WTC11 (cell line): ENCODE measurements around the gene WNK2. TPM values are rescaled to one million over a fixed set of nuclear protein-coding genes. Genes with fewer than 3 reads are reported as not detected.

Experiments
- ATAC-seq: fragments of 200-7000 bp; cut with Tn5 transposase; 2 replicates; pipeline ENCODE4 v1.10.0; 2021; ENCODE audit warnings: mild to moderate bottlenecking, moderate library complexity
- CTCF ChIA-PET: fragments of 300-600 bp; sonication (Branson Sonifier 250); formaldehyde crosslinking; loops from one replicate; lab custom pipeline; 2021; ENCODE audit warnings: antibody characterized with exemption; lab: Charles Lee
- POLR2A ChIA-PET: fragments of 350-600 bp; sonication (Branson Sonifier 250); formaldehyde crosslinking; loops from one replicate; lab custom pipeline; 2021; ENCODE audit warnings: antibody characterized with exemption; lab: Charles Lee
- DNase-seq: peaks from one replicate; pipeline ENCODE4 v3.0.0; 2021; ENCODE audit warnings: low spot score
- H3K27ac Mint-ChIP-seq: 2 replicates; pipeline ENCODE4 v1.8.0; 2021; ENCODE audit warnings: mixed read lengths
- H3K27me3 Mint-ChIP-seq: 2 replicates; pipeline ENCODE4 v1.8.0; 2021; ENCODE audit warnings: low read depth, mild to moderate bottlenecking, moderate library complexity, mixed read lengths
- H3K36me3 Mint-ChIP-seq: 2 replicates; pipeline ENCODE4 v1.8.0; 2021; ENCODE audit warnings: mixed read lengths
- H3K4me1 Mint-ChIP-seq: 2 replicates; pipeline ENCODE4 v1.8.0; 2022; ENCODE audit warnings: mixed read lengths
- H3K4me3 Mint-ChIP-seq: 2 replicates; pipeline ENCODE4 v1.8.0; 2021; ENCODE audit warnings: mild to moderate bottlenecking, moderate library complexity, mixed read lengths
- H3K9me3 Mint-ChIP-seq: 2 replicates; pipeline ENCODE4 v1.8.0; 2021; ENCODE audit warnings: mixed read lengths
- ATF1 ChIP-seq: sonication (generic); formaldehyde crosslinking; IDR thresholded peaks from 2 replicates; pipeline ENCODE4 v1.8.1; 2023; ENCODE audit warnings: mild to moderate bottlenecking, moderate library complexity, missing genetic modification reagents
- CBFB ChIP-seq: sonication (generic); formaldehyde crosslinking; IDR thresholded peaks from 2 replicates; pipeline ENCODE4 v1.8.1; 2022; ENCODE audit warnings: mild to moderate bottlenecking, low read depth, missing genetic modification reagents
- CREB1 ChIP-seq: sonication (generic); formaldehyde crosslinking; IDR thresholded peaks from 2 replicates; pipeline ENCODE4 v1.8.0; 2023; ENCODE audit warnings: mild to moderate bottlenecking, missing genetic modification reagents
- CTCF ChIP-seq: fragments of 200-600 bp; IDR thresholded peaks from 2 replicates; pipeline ENCODE4 v1.8.0; 2022; ENCODE audit warnings: antibody characterized with exemption
- E2F4 ChIP-seq: sonication (generic); formaldehyde crosslinking; IDR thresholded peaks from 2 replicates; pipeline ENCODE4 v1.8.1; 2022; ENCODE audit warnings: low read depth, mild to moderate bottlenecking, moderate library complexity, missing genetic modification reagents, borderline replicate concordance
- ELF4 ChIP-seq: sonication (generic); formaldehyde crosslinking; IDR thresholded peaks from 2 replicates; pipeline ENCODE4 v1.8.1; 2022; ENCODE audit warnings: low read depth, mild to moderate bottlenecking, moderate library complexity, missing genetic modification reagents
- ETV6 ChIP-seq: sonication (generic); formaldehyde crosslinking; IDR thresholded peaks from 2 replicates; pipeline ENCODE4 v1.8.1; 2022; ENCODE audit warnings: mild to moderate bottlenecking, missing genetic modification reagents
- FOXP4 ChIP-seq: sonication (generic); formaldehyde crosslinking; IDR thresholded peaks from 2 replicates; pipeline ENCODE4 v1.8.0; 2022; ENCODE audit warnings: mild to moderate bottlenecking, missing genetic modification reagents
- GRHL2 ChIP-seq: fragments of 250-450 bp; sonication (Bioruptor Pico); IDR thresholded peaks from 2 replicates; pipeline ENCODE4 v1.8.0; 2022; ENCODE audit warnings: mild to moderate bottlenecking, moderate library complexity; ENCODE audit not compliant: insufficient replicate concordance, severe bottlenecking
- GTF2I ChIP-seq: fragments of 250-450 bp; sonication (Bioruptor Pico); conservative IDR thresholded peaks from 2 replicates; pipeline ENCODE4 v1.4.0; 2021; ENCODE audit warnings: mild to moderate bottlenecking
- IRF1 ChIP-seq: sonication (generic); formaldehyde crosslinking; IDR thresholded peaks from 2 replicates; pipeline ENCODE4 v1.8.0; 2023; ENCODE audit warnings: missing genetic modification reagents
- JAZF1 ChIP-seq: fragments of 250-450 bp; sonication (Bioruptor Pico); IDR thresholded peaks from 2 replicates; pipeline ENCODE4 v1.9.0; 2021; ENCODE audit warnings: moderate library complexity, mild to moderate bottlenecking, inconsistent platforms
- JUN ChIP-seq: sonication (generic); formaldehyde crosslinking; IDR thresholded peaks from 2 replicates; pipeline ENCODE4 v1.8.0; 2023; ENCODE audit warnings: mild to moderate bottlenecking, missing genetic modification reagents
- MLX ChIP-seq: sonication (generic); formaldehyde crosslinking; IDR thresholded peaks from 2 replicates; pipeline ENCODE4 v1.8.1; 2023; ENCODE audit warnings: mild to moderate bottlenecking, missing genetic modification reagents, moderate library complexity
- MXD4 ChIP-seq: fragments of 250-450 bp; sonication (Bioruptor Pico); IDR thresholded peaks from 2 replicates; pipeline ENCODE4 v1.8.0; 2021; ENCODE audit warnings: mild to moderate bottlenecking, moderate library complexity, borderline replicate concordance
- MYBL2 ChIP-seq: sonication (generic); formaldehyde crosslinking; IDR thresholded peaks from 2 replicates; pipeline ENCODE4 v1.8.1; 2023; ENCODE audit warnings: mild to moderate bottlenecking, moderate library complexity, missing genetic modification reagents
- NR3C1 ChIP-seq: sonication (generic); formaldehyde crosslinking; conservative IDR thresholded peaks from 2 replicates; pipeline ENCODE4 v1.8.1; 2023; ENCODE audit warnings: low read depth, mild to moderate bottlenecking, missing genetic modification reagents
- RORB ChIP-seq: fragments of 250-450 bp; sonication (Bioruptor Pico); IDR thresholded peaks from 2 replicates; pipeline ENCODE4 v1.9.0; 2021; ENCODE audit warnings: mild to moderate bottlenecking
- STAT6 ChIP-seq: sonication (generic); formaldehyde crosslinking; conservative IDR thresholded peaks from 2 replicates; pipeline ENCODE4 v1.8.1; 2023; ENCODE audit warnings: mild to moderate bottlenecking, low read depth, missing genetic modification reagents, moderate library complexity
- TEAD4 ChIP-seq: sonication (generic); formaldehyde crosslinking; IDR thresholded peaks from 2 replicates; pipeline ENCODE4 v1.8.0; 2022; ENCODE audit warnings: mild to moderate bottlenecking, missing genetic modification reagents
- USF2 ChIP-seq: sonication (generic); formaldehyde crosslinking; IDR thresholded peaks from 2 replicates; pipeline ENCODE4 v1.8.1; 2023; ENCODE audit warnings: mild to moderate bottlenecking, missing genetic modification reagents, moderate library complexity
- ZNF219 ChIP-seq: sonication (generic); formaldehyde crosslinking; IDR thresholded peaks from 2 replicates; pipeline ENCODE4 v1.8.0; 2023; ENCODE audit warnings: missing genetic modification reagents, mild to moderate bottlenecking, borderline replicate concordance
- ZNF263 ChIP-seq: sonication (generic); formaldehyde crosslinking; IDR thresholded peaks from 2 replicates; pipeline ENCODE4 v1.8.1; 2022; ENCODE audit warnings: low read depth, mild to moderate bottlenecking, moderate library complexity, missing genetic modification reagents
- ZNF416 ChIP-seq: fragments of 250-450 bp; sonication (Bioruptor Pico); IDR thresholded peaks from 2 replicates; pipeline ENCODE4 v1.9.0; 2021; ENCODE audit warnings: mild to moderate bottlenecking, inconsistent platforms
- total RNA-seq: library from RNA; stranded (reverse); gene quantifications from 3 replicates; pipeline ENCODE4 v1.2.3, GENCODE V29; 2021

WNK2 gene
- total RNA-seq, 1 experiment from 2014 or later, result 120 TPM

- POLR2A ChIA-PET, result no interaction called here
- CTCF ChIA-PET, result interaction anchor here (1.0 to 3.1 kb wide), 3 partner anchors 10 to 258 kb away, joined by 3 to 20 read pairs (median 3); no protein-coding TSS in a partner anchor
- TF ChIP-seq ELF4 (no peak), FOXP4 (CRISPR knock-in tag) (no peak), JAZF1 (CRISPR knock-in tag) (no peak), MXD4 (CRISPR knock-in tag) (no peak), STAT6 (no peak), ZNF263 (CRISPR knock-in tag) (no peak), ZNF416 (CRISPR knock-in tag) (no peak), JUN (CRISPR knock-in tag) (no peak), MLX (CRISPR knock-in tag) (no peak), IRF1 (CRISPR knock-in tag) (no peak), GRHL2 (CRISPR knock-in tag) (no peak), CREB1 (CRISPR knock-in tag) (no peak)
- TF ChIP-seq, all 79 proteins: peak for 0
- Mint-ChIP-seq H3K27me3 (no peaks in the 10 kb centered on the region; the same call in 1 of the 2 replicates), H3K9me3 (peaks cover 26% of the 10 kb centered on the region), H3K36me3 (peaks cover 35% of the 10 kb centered on the region), H3K4me1 (peaks cover 13% of the 10 kb centered on the region), H3K27ac (0 out of 2 replicates have a peak overlapping the region, but pooled peaks have one; percentile 14), H3K4me3 (no peak overlapping the region)
- ATAC-seq (no peak), DNase-seq (no peak)
These were observed 124.7 kb downstream of the WNK2 start for GRCh38 chr9:93308676-93309075.

GRCh38 chr9:93309889-93310425, 126.0 kb downstream of the WNK2 start:
- TF ChIP-seq CTCF, result no peak
- no peak for TF ChIP-seq NR3C1 (CRISPR knock-in tag)
- TF ChIP-seq ZNF219 (CRISPR knock-in tag), result no peak
- TF ChIP-seq MYBL2, result no peak
- TF ChIP-seq TEAD4 (CRISPR knock-in tag), result no peak
- no peak for TF ChIP-seq JUN (CRISPR knock-in tag)
- no peak for TF ChIP-seq ETV6 (CRISPR knock-in tag)
- TF ChIP-seq RORB (CRISPR knock-in tag), result no peak
- no peak for TF ChIP-seq CBFB (CRISPR knock-in tag)
- TF ChIP-seq USF2, result no peak
- TF ChIP-seq ATF1 (CRISPR knock-in tag), result no peak
- no peak for TF ChIP-seq E2F4 (CRISPR knock-in tag)
- no peak for TF ChIP-seq GTF2I (CRISPR knock-in tag)
- TF ChIP-seq, all 79 proteins: peak for 0
- Mint-ChIP-seq H3K36me3 (peaks cover 36% of the 10 kb centered on the region), H3K9me3 (peaks cover 27% of the 10 kb centered on the region), H3K4me1 (peaks cover 13% of the 10 kb centered on the region), H3K27ac (no peak overlapping the region), H3K27me3 (no peaks in the 10 kb centered on the region; the same call in 1 of the 2 replicates), H3K4me3 (no peak overlapping the region)
- no peak for DNase-seq
- ChIA-PET POLR2A (no interaction called here), CTCF (interaction anchor here (0.6 to 3.1 kb wide), 2 partner anchors 17 to 155 kb away, joined by 3 to 20 read pairs; no protein-coding TSS in a partner anchor)
- ATAC-seq, result no peak
